H9 (cell line): Measurements from ENCODE around the gene KNSTRN. TPM values are rescaled to one million over a fixed set of nuclear protein-coding genes. Genes with fewer than 3 reads are reported as not detected.

Source experiments
- DNase-seq: peaks from one replicate; pipeline ENCODE4 v3.0.0-alpha.2; 2017
- H2AFZ ChIP-seq: one replicate; pipeline ENCODE4 v1.6.1; 2013; ENCODE audit warnings: mild to moderate bottlenecking, low read length, control low read depth, moderate library complexity
- H2AK5ac ChIP-seq: 2 replicates; pipeline ENCODE4 v1.6.1; 2013; ENCODE audit warnings: low read length, control low read depth, mixed read lengths; ENCODE audit not compliant: insufficient read length
- H2BK120ac ChIP-seq: one replicate; pipeline ENCODE4 v1.6.1; 2013; ENCODE audit warnings: low read depth, mild to moderate bottlenecking, low read length, control low read depth, inconsistent platforms; ENCODE audit not compliant: poor library complexity, severe bottlenecking
- H2BK12ac ChIP-seq: 2 replicates; pipeline ENCODE4 v1.6.1; 2013; ENCODE audit warnings: low read length, control low read depth, mixed read lengths, low read depth; ENCODE audit not compliant: insufficient read length
- H2BK15ac ChIP-seq: 2 replicates; pipeline ENCODE4 v1.6.1; 2013; ENCODE audit warnings: low read depth, low read length, control low read depth
- H2BK20ac ChIP-seq: one replicate; pipeline ENCODE4 v1.6.1; 2013; ENCODE audit warnings: low read depth, mild to moderate bottlenecking, low read length, control low read depth, inconsistent platforms; ENCODE audit not compliant: poor library complexity, severe bottlenecking
- H2BK5ac ChIP-seq: 2 replicates; pipeline ENCODE4 v1.6.1; 2013; ENCODE audit warnings: low read length, control low read depth, mixed read lengths; ENCODE audit not compliant: insufficient read length
- H3K14ac ChIP-seq: 2 replicates; pipeline ENCODE4 v1.6.1; 2013; ENCODE audit warnings: low read length, control low read depth; ENCODE audit not compliant: insufficient read depth
- H3K18ac ChIP-seq: 2 replicates; pipeline ENCODE4 v1.6.1; 2013; ENCODE audit warnings: low read depth, mild to moderate bottlenecking, mixed read lengths, low read length, control low read depth; ENCODE audit not compliant: insufficient read length
- H3K23ac ChIP-seq: 2 replicates; pipeline ENCODE4 v1.6.1; 2013; ENCODE audit warnings: low read length, control low read depth, mixed read lengths, low read depth; ENCODE audit not compliant: insufficient read length
- H3K23me2 ChIP-seq: 2 replicates; pipeline ENCODE4 v1.6.1; 2013; ENCODE audit warnings: low read depth, mild to moderate bottlenecking, mixed read lengths, low read length, control low read depth; ENCODE audit not compliant: insufficient read length, poor library complexity, severe bottlenecking
- H3K27ac ChIP-seq: 2 replicates; pipeline ENCODE4 v1.5.1; 2013; ENCODE audit warnings: low read length, control low read depth, mixed read lengths, low read depth; ENCODE audit not compliant: insufficient read length
- H3K27me3 ChIP-seq: 2 replicates; pipeline ENCODE4 v1.6.1; 2013; ENCODE audit warnings: low read length, control low read depth, inconsistent platforms; ENCODE audit not compliant: insufficient read depth
- H3K4ac ChIP-seq: 2 replicates; pipeline ENCODE4 v1.6.1; 2013; ENCODE audit warnings: low read depth, mild to moderate bottlenecking, control low read depth, inconsistent platforms, low read length, moderate library complexity
- H3K4me1 ChIP-seq: 2 replicates; pipeline ENCODE4 v1.6.1; 2013; ENCODE audit warnings: low read length, control low read depth, inconsistent platforms; ENCODE audit not compliant: insufficient read depth
- H3K4me2 ChIP-seq: 2 replicates; pipeline ENCODE4 v1.6.1; 2013; ENCODE audit warnings: low read length, control low read depth, mixed read lengths; ENCODE audit not compliant: insufficient read length, insufficient read depth
- H3K56ac ChIP-seq: 2 replicates; pipeline ENCODE4 v1.6.1; 2013; ENCODE audit warnings: low read depth, mild to moderate bottlenecking, mixed read lengths, low read length, control low read depth; ENCODE audit not compliant: insufficient read length
- H3K79me1 ChIP-seq: 2 replicates; pipeline ENCODE4 v1.6.1; 2013; ENCODE audit warnings: low read depth, mild to moderate bottlenecking, moderate library complexity, low read length, control low read depth, inconsistent platforms; ENCODE audit not compliant: insufficient read depth, poor library complexity, severe bottlenecking
- H3K79me2 ChIP-seq: 2 replicates; pipeline ENCODE4 v1.6.1; 2013; ENCODE audit warnings: low read length, control low read depth, inconsistent platforms; ENCODE audit not compliant: insufficient read depth
- H3K9ac ChIP-seq: 2 replicates; pipeline ENCODE4 v1.6.1; 2013; ENCODE audit warnings: low read length, control low read depth, mixed read lengths; ENCODE audit not compliant: insufficient read length; ENCODE audit errors: extremely low read depth
- H3K9me3 ChIP-seq: one replicate; pipeline ENCODE4 v1.6.1; 2013; ENCODE audit warnings: low read depth, low read length, inconsistent platforms; ENCODE audit not compliant: control insufficient read depth
- H3T11ph ChIP-seq: one replicate; pipeline ENCODE4 v1.6.1; 2013; ENCODE audit warnings: mild to moderate bottlenecking, low read length, control low read depth, inconsistent platforms
- H4K20me1 ChIP-seq: one replicate; pipeline ENCODE4 v1.6.1; 2013; ENCODE audit not compliant: control insufficient read depth, insufficient read length, insufficient read depth
- H4K5ac ChIP-seq: 2 replicates; pipeline ENCODE4 v1.6.1; 2013; ENCODE audit warnings: low read depth, mild to moderate bottlenecking, mixed read lengths, low read length, control low read depth; ENCODE audit not compliant: insufficient read length
- H4K8ac ChIP-seq: replicated peaks from 2 replicates; pipeline ENCODE4 v1.6.1; 2013; ENCODE audit warnings: low read length, control low read depth, mixed read lengths, low read depth; ENCODE audit not compliant: insufficient read length
- H4K91ac ChIP-seq: 2 replicates; pipeline ENCODE4 v1.6.1; 2013; ENCODE audit warnings: low read depth, mild to moderate bottlenecking, moderate library complexity, mixed read lengths, low read length, control low read depth; ENCODE audit not compliant: insufficient read length
- H3K27ac Mint-ChIP-seq, 3 experiments: 2 replicates in 2 of 3; 3 replicates in 1 of 3; pipeline ENCODE4 v1.8.0; 2020 to 2021; ENCODE audit warnings: mixed read lengths in 3 of 3, mild to moderate bottlenecking in 1 of 3, moderate library complexity in 1 of 3
- H3K27me3 Mint-ChIP-seq: 2 replicates; pipeline ENCODE4 v1.8.0; 2021; ENCODE audit warnings: low read depth, mild to moderate bottlenecking, moderate library complexity, mixed read lengths
- H3K36me3 Mint-ChIP-seq, 3 experiments: 2 replicates in 2 of 3; 3 replicates in 1 of 3; pipeline ENCODE4 v1.8.0; 2020 to 2021; ENCODE audit warnings: low read depth in 3 of 3, mixed read lengths in 3 of 3; ENCODE audit not compliant: insufficient read depth in 1 of 3
- H3K4me1 Mint-ChIP-seq, 2 experiments: 2 replicates each; pipeline ENCODE4 v1.8.0; 2020; ENCODE audit warnings: mixed read lengths in 2 of 2
- H3K4me3 Mint-ChIP-seq, 2 experiments: 2 replicates in 1 of 2; 3 replicates in 1 of 2; pipeline ENCODE4 v1.8.0; 2020 to 2021; ENCODE audit warnings: mild to moderate bottlenecking in 2 of 2, mixed read lengths in 2 of 2, moderate library complexity in 1 of 2
- H3K9me3 Mint-ChIP-seq, 2 experiments: 2 replicates in 1 of 2; 3 replicates in 1 of 2; pipeline ENCODE4 v1.8.0; 2020; ENCODE audit warnings: mild to moderate bottlenecking in 2 of 2, mixed read lengths in 2 of 2, moderate library complexity in 1 of 2
- CTCF ChIP-seq: fragments of 200-600 bp; sonication (generic); conservative IDR thresholded peaks from 3 replicates; pipeline ENCODE4 v1.8.0; 2021; ENCODE audit warnings: antibody characterized with exemption, mild to moderate bottlenecking
- WGBS: extraction: QIAGEN DNeasy Blood & Tissue Kit; methylation state at CpG from one replicate; pipeline ENCODE4 v1.1.7; 2013; ENCODE audit warnings: missing lambda C conversion rate, low lambda C conversion rate, mixed read lengths; ENCODE audit not compliant: insufficient read length; ENCODE audit errors: extremely low coverage; 5-methylcytosine and 5-hydroxymethylcytosine counted together
- total RNA-seq: library from RNA; stranded (reverse); gene quantifications from 2 replicates; pipeline ENCODE4 v1.2.1, GENCODE V29; 2021

The KNSTRN gene
- total RNA-seq, 1 experiment from 2014 or later = 53.9 TPM

DNA sequence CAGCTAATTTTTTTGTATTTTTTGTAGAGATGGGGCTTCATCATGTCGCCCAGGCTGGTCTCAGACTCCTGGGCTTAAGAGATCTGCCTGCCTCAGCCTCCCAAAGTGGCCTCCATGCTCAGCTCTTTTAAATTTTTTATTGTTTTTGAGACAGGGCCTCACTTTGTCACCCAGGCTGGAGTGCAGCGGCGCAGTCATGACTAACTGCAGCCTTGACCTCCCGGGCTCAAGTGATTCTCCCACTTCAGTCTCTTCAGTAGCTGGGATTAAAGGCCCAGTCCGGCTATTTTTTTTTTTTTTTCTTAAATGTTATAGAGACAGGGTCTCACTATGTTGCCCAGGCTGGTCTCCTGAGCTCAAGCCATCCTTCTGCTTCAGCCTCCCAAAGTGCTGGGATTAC is 43.2 kb downstream of the KNSTRN start:
- Histone ChIP-seq H3K23me2 (no peaks in the 10 kb centered on the region), H2AK5ac (no peak overlapping the region), H4K20me1 (no peaks in the 10 kb centered on the region), H3K14ac (no peak overlapping the region), H3T11ph (no peak overlapping the region), H3K79me1 (no peaks in the 10 kb centered on the region), H3K9me3 (no peaks in the 10 kb centered on the region), H3K79me2 (no peaks in the 10 kb centered on the region), H2BK20ac (no peak overlapping the region), H4K5ac (no peak overlapping the region), H2BK5ac (no peak overlapping the region), H4K91ac (no peak overlapping the region), H3K9ac (no peak overlapping the region), H3K27ac (no peak overlapping the region), H2AFZ (no peak overlapping the region), H3K4me1 (peaks cover 6% of the 10 kb centered on the region; the same call in 1 of the 2 replicates), H3K18ac (no peak overlapping the region), H3K27me3 (no peaks in the 10 kb centered on the region), H3K4me2 (no peak overlapping the region), H2BK15ac (no peak overlapping the region), H4K8ac (no peak overlapping the region), H3K56ac (no peak overlapping the region), H3K23ac (no peak overlapping the region), H3K4ac (no peak overlapping the region), H2BK120ac (no peak overlapping the region), H2BK12ac (no peak overlapping the region)
- no peak for TF ChIP-seq CTCF
- Mint-ChIP-seq H3K4me1 (peaks cover 29 to 30% of the 10 kb centered on the region in 2 experiments), H3K4me3 (no peak overlapping the region), H3K27ac (no peak overlapping the region), H3K9me3 (no peaks in the 10 kb centered on the region), H3K27me3 (peaks cover 20% of the 10 kb centered on the region), H3K36me3 (no peaks in the 10 kb centered on the region)
- DNase-seq = no peak
- WGBS = no CpG with 5 or more reads among the region's 5 CpGs
